Measurements from ENCODE around the gene SRRT.

GRCh38 chr7:100885440-100886141 is 10.7 kb downstream of the SRRT start:
- TF ChIP-seq ELK4 (IDR thresholded peaks at IDR 0.05; ENCODE audit: borderline replicate concordance, low read depth, low read length), result no peak
- no peak for TF ChIP-seq ZFP41 (tag by site-specific recombination; IDR thresholded peaks at IDR 0.05; ENCODE audit: borderline replicate concordance)
- TF ChIP-seq PATZ1 (tag by site-specific recombination; IDR thresholded peaks at IDR 0.05), result 0 out of 2 replicates have a peak, but pooled peaks have one; percentile 17
- TF ChIP-seq MZF1 (tag by site-specific recombination; IDR thresholded peaks at IDR 0.05; ENCODE audit: borderline replicate concordance), result no peak
- TF ChIP-seq KLF1 (tag by site-specific recombination; IDR thresholded peaks at IDR 0.05), result no peak
- no peak for TF ChIP-seq ZNF768 (tag by site-specific recombination; IDR thresholded peaks at IDR 0.05)

All from HEK293 (cell line).